ENCODE measurements around the gene MYL12A. TPM values are rescaled to one million over a fixed set of nuclear protein-coding genes. Genes with fewer than 3 reads are reported as not detected.

Gene MYL12A
- total and polyA plus RNA-seq, 2 of the 8 experiments (the other 6 are each of a cell fraction or from before 2014, with no cell fraction given): 188 to 247 TPM

DNA sequence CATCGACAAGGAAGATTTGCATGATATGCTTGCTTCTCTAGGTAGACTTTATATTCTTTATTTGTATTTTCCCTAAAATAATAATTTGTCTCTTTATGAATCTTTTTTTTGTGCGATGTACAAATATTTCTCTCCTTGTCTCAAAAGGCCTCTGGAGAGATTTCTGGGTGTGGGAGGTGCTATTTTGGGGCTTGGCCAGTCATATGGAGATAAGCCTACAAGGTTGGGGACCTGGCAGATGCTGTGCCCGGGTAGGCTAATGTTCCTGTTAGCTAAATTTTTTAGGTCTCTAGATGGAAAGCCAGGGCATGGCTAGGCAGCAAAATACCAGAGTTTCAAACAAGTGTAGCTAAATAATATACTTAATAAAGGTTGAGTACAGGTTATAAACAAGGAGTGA, 25.4 kb downstream of the MYL12A start:
- no peak overlapping the region for H4K5ac ChIP-seq (ENCODE audit: insufficient read length, low read depth, low read length)
- peaks cover 2 to 41% (median 11%) of the 10 kb centered on the region in 4 experiments; a peak in 6 of 8 replicates for H3K36me3 ChIP-seq (ENCODE audit: control insufficient read depth in 2 of 4, insufficient read depth in 4 of 4, low read length in 3 of 4)
- ChIA-PET POLR2A (ENCODE audit: partially characterized antibody) (interaction anchor here (1.1 kb wide), 1 partner anchor 25 kb away, joined by 3 read pairs; the partner anchor contains the start of gene MYL12A), CTCF (ENCODE audit: partially characterized antibody) (interaction anchor here (0.9 to 1.0 kb wide), 2 partner anchors 195 to 597 kb away, joined by 3 to 4 read pairs; no protein-coding TSS in a partner anchor)
- H3K27ac ChIP-seq (ENCODE audit: low read depth, low read length): no peak overlapping the region
- no peak overlapping the region for H3K23ac ChIP-seq (ENCODE audit: insufficient read length)
- WGBS, 2 experiments (ENCODE audit: extremely low coverage in 1 of 2, insufficient coverage in 1 of 2, insufficient read length in 1 of 2, insufficient replicate concordance in 2 of 2, low coverage in 1 of 2, low lambda C conversion rate in 2 of 2, missing lambda C conversion rate in 1 of 2): 54% methylated on average over 3 of the region's 3 CpGs; no CpG with 5 or more reads in 1 of the 2 experiments
- H2AFZ ChIP-seq (ENCODE audit: low read length): no peak overlapping the region
- H3K18ac ChIP-seq (ENCODE audit: extremely low read depth, low read length): no peak overlapping the region
- no peak overlapping the region for H3K4me3 ChIP-seq (ENCODE audit: extremely low read depth in 1 of 4, insufficient read depth in 2 of 4, low read depth in 3 of 4, low read length in 4 of 4)
- H3K4me2 ChIP-seq (ENCODE audit: insufficient read depth in 1 of 2, low read depth in 2 of 2, low read length in 2 of 2): no peak overlapping the region
- no peak overlapping the region for H4K8ac ChIP-seq (ENCODE audit: extremely low read depth, insufficient read depth, low read length)
- no peaks in the 10 kb centered on the region for H3K9me3 ChIP-seq (ENCODE audit: insufficient read depth in 2 of 2, low read depth in 1 of 2, low read length in 1 of 2)
- H3K14ac ChIP-seq (ENCODE audit: insufficient read length): no peak overlapping the region
- no peak overlapping the region for H2BK12ac ChIP-seq (ENCODE audit: low read depth, low read length)
- no peak for DNase-seq (ENCODE audit: low read depth in 1 of 2, low spot score in 2 of 2)
- no peak overlapping the region for H2BK15ac ChIP-seq (ENCODE audit: low read length)
- no peak overlapping the region for H2BK20ac ChIP-seq (ENCODE audit: low read length)
- H3K79me1 ChIP-seq (ENCODE audit: low read depth, low read length): peaks cover 2% of the 10 kb centered on the region; the same call in 1 of the 2 replicates
- no peaks in the 10 kb centered on the region for H3K27me3 ChIP-seq (replicated peaks in 1 of 4; ENCODE audit: control insufficient read depth in 3 of 4, extremely low read depth in 1 of 4, insufficient read depth in 3 of 4, low read length in 3 of 4)
- H3K4ac ChIP-seq (replicated peaks; ENCODE audit: insufficient read length, low read depth, low read length): no peak overlapping the region
- no peaks in the 10 kb centered on the region for H3K23me2 ChIP-seq (ENCODE audit: low read depth, low read length)
- no peak for FAIRE-seq
- no peak overlapping the region for H2BK120ac ChIP-seq (replicated peaks; ENCODE audit: low read depth, low read length)
- H4K20me1 ChIP-seq (replicated peaks in 1 of 2; ENCODE audit: control insufficient read depth in 1 of 2, insufficient read depth in 2 of 2, low read length in 2 of 2): peaks cover 0 to 2% of the 10 kb centered on the region in 2 experiments
- no peak overlapping the region for H2AK5ac ChIP-seq (ENCODE audit: low read depth, low read length)
- no peak overlapping the region for H4K91ac ChIP-seq (replicated peaks; ENCODE audit: insufficient read length, low read length)
- H3K4me1 ChIP-seq (replicated peaks in 1 of 4; ENCODE audit: control insufficient read depth in 3 of 4, insufficient read depth in 4 of 4, low read length in 3 of 4): no peaks in the 10 kb centered on the region
- no peak overlapping the region for H2BK5ac ChIP-seq (ENCODE audit: low read depth, low read length)
- H3K56ac ChIP-seq (replicated peaks; ENCODE audit: insufficient read length, low read depth, low read length): no peak overlapping the region
- H3K9ac ChIP-seq (replicated peaks in 1 of 4; ENCODE audit: extremely low read depth in 1 of 4, low read depth in 3 of 4, low read length in 3 of 4): no peak overlapping the region
- peaks cover 18 to 46% of the 10 kb centered on the region in 2 experiments for H3K79me2 ChIP-seq (ENCODE audit: control insufficient read depth in 1 of 2, insufficient read depth in 2 of 2, low read length in 2 of 2)
- TF ChIP-seq CHD2 (IDR thresholded peaks at IDR 0.05; ENCODE audit: low read length): no peak
- no peak for TF ChIP-seq KDM4A (IDR thresholded peaks at IDR 0.05; ENCODE audit: low read depth, low read length, severe bottlenecking)
- TF ChIP-seq, protein P1, sequence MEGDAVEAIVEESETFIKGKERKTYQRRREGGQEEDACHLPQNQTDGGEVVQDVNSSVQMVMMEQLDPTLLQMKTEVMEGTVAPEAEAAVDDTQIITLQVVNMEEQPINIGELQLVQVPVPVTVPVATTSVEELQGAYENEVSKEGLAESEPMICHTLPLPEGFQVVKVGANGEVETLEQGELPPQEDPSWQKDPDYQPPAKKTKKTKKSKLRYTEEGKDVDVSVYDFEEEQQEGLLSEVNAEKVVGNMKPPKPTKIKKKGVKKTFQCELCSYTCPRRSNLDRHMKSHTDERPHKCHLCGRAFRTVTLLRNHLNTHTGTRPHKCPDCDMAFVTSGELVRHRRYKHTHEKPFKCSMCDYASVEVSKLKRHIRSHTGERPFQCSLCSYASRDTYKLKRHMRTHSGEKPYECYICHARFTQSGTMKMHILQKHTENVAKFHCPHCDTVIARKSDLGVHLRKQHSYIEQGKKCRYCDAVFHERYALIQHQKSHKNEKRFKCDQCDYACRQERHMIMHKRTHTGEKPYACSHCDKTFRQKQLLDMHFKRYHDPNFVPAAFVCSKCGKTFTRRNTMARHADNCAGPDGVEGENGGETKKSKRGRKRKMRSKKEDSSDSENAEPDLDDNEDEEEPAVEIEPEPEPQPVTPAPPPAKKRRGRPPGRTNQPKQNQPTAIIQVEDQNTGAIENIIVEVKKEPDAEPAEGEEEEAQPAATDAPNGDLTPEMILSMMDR (IDR thresholded peaks at IDR 0.05; ENCODE audit: control extremely low read depth in 1 of 3, insufficient read depth in 1 of 3, low read depth in 1 of 3, low read length in 3 of 3): no peak
- TF ChIP-seq POLR2AphosphoS5 (IDR thresholded peaks at IDR 0.05; ENCODE audit: low read depth, low read length): no peak
- TF ChIP-seq, protein P2, sequence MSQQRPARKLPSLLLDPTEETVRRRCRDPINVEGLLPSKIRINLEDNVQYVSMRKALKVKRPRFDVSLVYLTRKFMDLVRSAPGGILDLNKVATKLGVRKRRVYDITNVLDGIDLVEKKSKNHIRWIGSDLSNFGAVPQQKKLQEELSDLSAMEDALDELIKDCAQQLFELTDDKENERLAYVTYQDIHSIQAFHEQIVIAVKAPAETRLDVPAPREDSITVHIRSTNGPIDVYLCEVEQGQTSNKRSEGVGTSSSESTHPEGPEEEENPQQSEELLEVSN (IDR thresholded peaks at IDR 0.05): no peak
- no peak for TF ChIP-seq TAF1 (IDR thresholded peaks at IDR 0.05; ENCODE audit: low read depth, low read length)
- no peak for TF ChIP-seq CHD1 (IDR thresholded peaks at IDR 0.05; ENCODE audit: low read depth, low read length)
- TF ChIP-seq CBX8 (IDR thresholded peaks at IDR 0.05; ENCODE audit: borderline replicate concordance, low read depth, low read length): no peak
- no peak for TF ChIP-seq TCF12 (IDR thresholded peaks at IDR 0.05; ENCODE audit: low read depth, low read length)
- TF ChIP-seq RNF2 (IDR thresholded peaks at IDR 0.05; ENCODE audit: borderline replicate concordance, low read depth, low read length, missing control alignments, poor library complexity, severe bottlenecking): no peak
